Measurements from ENCODE around the gene TULP4.

- TF ChIP-seq POLR2AphosphoS5 (IDR thresholded peaks at IDR 0.05; ENCODE audit: borderline replicate concordance, low read depth, low read length) (no peak), EZH2 (IDR thresholded peaks at IDR 0.05) (no peak), FOXP2 (optimal IDR thresholded peaks at IDR 0.05; ENCODE audit: control extremely low read depth, extremely low read length, insufficient read depth) (no peak)
Observed at GRCh38 chr6:158506601-158507000, 194.3 kb downstream of the TULP4 start.

All from SK-N-MC (cell line).